AG09309 (cell line): ENCODE results near the gene CENPP.

Experiments
- DNase-seq: peaks from one replicate; pipeline ENCODE4 v3.0.0-alpha.2; 2010; ENCODE audit warnings: low read depth
- H3K4me3 ChIP-seq: 2 replicates; pipeline ENCODE4 v1.5.1; 2011; ENCODE audit warnings: mild to moderate bottlenecking, low read depth, low read length, moderate library complexity; ENCODE audit not compliant: control insufficient read depth
- CTCF ChIP-seq: IDR thresholded peaks from 2 replicates; pipeline ENCODE4 v1.5.1; 2011; ENCODE audit warnings: mild to moderate bottlenecking, low read depth, low read length, inconsistent platforms; ENCODE audit not compliant: insufficient read depth, control insufficient read depth; ENCODE audit errors: missing control alignments

CENPP gene

GRCh38 chr9:92439921-92440750 lies 114.4 kb downstream of the CENPP start:
- peak; percentile 48 for DNase-seq
- H3K4me3 ChIP-seq = no peak overlapping the region

DNA sequence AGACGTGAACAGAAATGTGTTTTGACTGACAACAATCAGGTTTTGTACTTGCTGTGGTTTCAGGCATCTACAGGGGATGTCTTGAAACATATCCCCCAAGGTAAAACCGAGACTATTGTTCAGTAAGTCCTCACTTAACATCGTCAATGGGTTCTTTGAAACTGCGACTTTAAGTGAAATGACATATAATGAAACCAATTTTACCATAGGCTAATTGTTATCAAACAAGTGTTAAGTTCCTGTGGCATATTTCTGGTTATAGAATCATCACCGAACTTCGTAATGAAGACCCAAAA lies 114.9 kb downstream of the CENPP start:
- TF ChIP-seq CTCF = no peak
- no peak overlapping the region for H3K4me3 ChIP-seq
- no peak for DNase-seq

More at GRCh38 chr9:92439921-92440750, 114.4 kb downstream of the CENPP start:
- no peak for TF ChIP-seq CTCF

GRCh38 chr9:92444841-92445240 lies 119.1 kb downstream of the CENPP start:
- TF ChIP-seq CTCF = no peak
- no peak for DNase-seq
- no peak overlapping the region for H3K4me3 ChIP-seq

DNA sequence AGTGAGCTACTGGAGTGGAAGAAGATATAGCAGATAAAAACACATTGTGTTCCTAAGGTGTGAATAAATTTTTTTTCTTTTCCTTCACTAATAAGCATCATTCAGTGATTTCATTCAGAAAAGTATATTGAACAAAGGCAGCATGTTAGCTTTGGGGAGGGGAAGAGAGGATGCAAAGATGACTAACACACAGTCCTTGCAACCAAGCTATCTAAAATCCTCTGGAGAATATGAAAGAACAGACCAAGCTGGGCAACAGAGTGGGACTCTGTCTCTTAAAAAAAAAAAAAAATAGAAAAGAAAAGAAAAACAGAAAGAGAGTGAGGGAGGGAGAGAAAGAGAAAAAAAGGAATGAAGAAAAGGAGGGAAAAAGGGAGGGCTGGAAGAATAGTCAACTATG lies 120.8 kb downstream of the CENPP start:
- no peak overlapping the region for H3K4me3 ChIP-seq
- TF ChIP-seq CTCF = no peak
- DNase-seq = no peak

GRCh38 chr9:92455217-92455616 lies 129.5 kb downstream of the CENPP start:
- DNase-seq = no peak
- H3K4me3 ChIP-seq = no peak overlapping the region
- peak; percentile 39 for TF ChIP-seq CTCF

GRCh38 chr9:92457576-92457975 lies 131.8 kb downstream of the CENPP start:
- no peak for TF ChIP-seq CTCF
- no peak overlapping the region for H3K4me3 ChIP-seq
- no peak for DNase-seq
